Tibial nerve (tissue), 3 donors: ENCODE measurements around the gene FARP1.

Experiments
- CTCF ChIP-seq, 5 experiments: fragments of 200-600 bp in 3 of 5; fragments of 450-650 bp in 2 of 5; sonication (generic) in 3 of 5; IDR thresholded peaks; one replicate each; pipeline ENCODE4 v1.5.1; 2016 to 2019; ENCODE audit warnings: antibody characterized with exemption in 5 of 5, mild to moderate bottlenecking in 3 of 5, moderate library complexity in 2 of 5
- POLR2A ChIP-seq, 2 donors: fragments of 450-650 bp; IDR thresholded peaks; one replicate each; pipeline ENCODE4 v1.6.1; 2017; ENCODE audit warnings: antibody characterized with exemption in 2 of 2, mild to moderate bottlenecking in 2 of 2, moderate library complexity in 2 of 2

- TF ChIP-seq CTCF (IDR thresholded peaks at IDR 0.05) = no peak
- TF ChIP-seq POLR2A (IDR thresholded peaks at IDR 0.05) = no peak
These were observed 45.1 kb upstream of the FARP1 start for GRCh38 chr13:98097749-98098148.
